Epithelial cell of esophagus (primary cell): ENCODE measurements around the gene IL10RB.
"Not testable (repeated sequence)": the region's sequence is repeated elsewhere in the genome, so short reads cannot be mapped to it uniquely, and the experiment has no call there.

Experiments used
- DNase-seq: peaks from one replicate; pipeline ENCODE4 v3.0.0; 2010; ENCODE audit warnings: low read depth
- H3K4me3 ChIP-seq: 2 replicates; pipeline ENCODE4 v1.5.1; 2011; ENCODE audit warnings: mild to moderate bottlenecking, low read length, control low read depth
- CTCF ChIP-seq: IDR thresholded peaks from 2 replicates; pipeline ENCODE4 v1.5.1; 2011; ENCODE audit warnings: low read depth, mild to moderate bottlenecking, low read length, control low read depth, inconsistent platforms; ENCODE audit not compliant: insufficient read depth; ENCODE audit errors: missing control alignments

Gene IL10RB

GRCh38 chr21:33236013-33236686 is 30.0 kb upstream of the IL10RB start:
- DNase-seq = no peak

GRCh38 chr21:33236766-33237165 is 29.4 kb upstream of the IL10RB start:
- TF ChIP-seq CTCF = no peak
- H3K4me3 ChIP-seq = no peak overlapping the region
- DNase-seq = no peak

More at GRCh38 chr21:33236013-33236686, 30.0 kb upstream of the IL10RB start:
- TF ChIP-seq CTCF = no peak
- no peak overlapping the region for H3K4me3 ChIP-seq

DNA sequence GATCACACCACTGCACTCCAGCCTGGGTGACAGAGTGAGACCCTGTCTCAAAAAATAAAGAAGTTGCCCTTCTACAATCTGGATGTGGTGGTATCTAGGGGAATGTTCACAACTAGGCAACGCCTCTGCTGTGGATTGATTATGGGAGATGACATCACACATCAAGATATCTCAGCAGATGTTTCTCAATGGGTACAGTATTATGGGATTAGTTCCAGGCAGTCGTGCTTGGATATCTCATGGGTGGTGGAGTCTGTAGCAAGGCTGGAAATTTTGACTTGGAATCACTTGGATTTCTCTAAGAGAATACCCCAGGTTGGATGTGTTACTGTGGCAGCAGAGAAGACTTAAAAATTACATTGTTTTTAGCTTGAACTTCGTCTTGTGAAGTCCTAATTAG is 28.7 kb upstream of the IL10RB start:
- H3K4me3 ChIP-seq = no peak overlapping the region
- DNase-seq = no peak
- no peak for TF ChIP-seq CTCF

DNA sequence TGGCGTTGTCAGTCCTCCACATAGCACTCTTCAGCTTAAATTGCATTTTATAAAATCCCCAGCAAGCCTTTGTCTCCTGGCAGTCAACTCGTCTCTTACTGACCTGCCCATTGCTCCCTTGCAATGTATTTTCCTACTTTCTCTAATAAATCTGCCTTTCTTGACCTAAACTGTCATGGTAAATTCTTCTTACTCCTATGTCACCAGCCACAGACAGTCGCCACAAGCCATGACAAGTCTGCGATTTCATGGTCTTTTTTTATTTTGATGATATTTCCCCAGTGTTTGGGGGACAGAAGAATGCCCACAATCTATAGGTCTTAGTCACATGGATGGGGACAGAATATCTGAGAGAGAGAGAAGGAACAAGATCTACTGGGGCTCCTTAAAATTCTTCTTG is 28.0 kb upstream of the IL10RB start:
- DNase-seq = no peak
- H3K4me3 ChIP-seq = no peak overlapping the region
- TF ChIP-seq CTCF = no peak

DNA sequence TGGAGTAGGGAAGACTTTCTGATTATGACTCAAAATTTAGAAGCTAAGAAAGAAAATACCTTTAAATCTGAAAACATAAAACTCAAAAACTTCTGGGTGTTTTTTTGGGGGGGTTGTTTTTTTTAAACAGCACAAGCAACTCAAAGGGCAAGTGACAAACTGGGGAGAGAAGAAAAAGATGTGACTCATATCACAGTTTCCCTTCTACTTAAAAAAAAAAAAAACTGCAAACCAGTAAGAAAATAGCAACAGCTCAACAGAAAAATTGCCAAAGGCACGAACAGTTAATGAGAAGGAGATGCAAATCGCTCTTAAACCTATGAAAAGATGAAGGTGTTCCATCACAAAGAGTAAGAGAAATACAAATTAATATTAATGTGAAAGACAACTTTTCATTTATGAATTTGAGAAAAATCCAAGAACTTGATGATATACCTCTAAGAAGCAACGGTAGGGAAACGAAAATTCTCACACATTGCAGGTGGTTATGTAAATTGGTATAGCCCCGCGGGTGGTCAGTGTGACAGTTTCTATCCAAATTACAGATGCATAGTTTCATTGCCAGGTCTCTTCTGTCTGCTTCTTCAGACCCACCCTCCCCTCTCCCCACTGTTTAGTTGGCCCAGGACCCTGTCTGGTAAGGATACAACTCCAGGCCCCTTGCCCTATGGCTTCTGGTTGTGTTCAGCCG is 27.5 kb upstream of the IL10RB start:
- no peak for DNase-seq
- no peak for TF ChIP-seq CTCF
- H3K4me3 ChIP-seq = no peak overlapping the region

DNA sequence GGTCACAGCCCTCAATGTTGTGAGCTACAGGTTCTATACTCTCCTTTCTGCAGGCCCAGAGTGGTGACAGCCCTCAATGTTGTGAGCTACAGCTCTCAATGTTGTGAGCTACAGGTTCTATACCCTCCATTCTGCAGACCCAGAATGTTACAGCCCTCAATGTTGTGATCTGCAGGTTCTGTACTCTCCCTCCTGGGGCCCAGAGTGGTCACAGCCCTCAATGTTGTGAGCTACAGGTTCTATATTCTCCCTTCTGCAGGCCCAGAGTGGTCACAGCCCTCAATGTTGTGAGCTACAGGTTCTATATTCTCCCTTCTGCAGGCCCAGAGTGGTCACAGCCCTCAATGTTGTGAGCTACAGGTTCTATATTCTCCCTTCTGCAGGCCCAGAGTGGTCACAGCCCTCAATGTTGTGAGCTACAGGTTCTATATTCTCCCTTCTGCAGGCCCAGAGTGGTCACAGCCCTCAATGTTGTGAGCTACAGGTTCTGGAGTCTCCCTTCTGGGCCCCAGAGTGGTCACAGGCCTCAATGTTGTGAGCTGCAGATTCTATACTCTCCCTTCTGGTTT is 26.5 kb upstream of the IL10RB start:
- H3K4me3 ChIP-seq, DNase-seq: not testable (repeated sequence)

- no peak for TF ChIP-seq CTCF
- H3K4me3 ChIP-seq = no peak overlapping the region
- no peak for DNase-seq
Observed at GRCh38 chr21:33240404-33240803, 25.8 kb upstream of the IL10RB start.
